Naive B cell (primary cell): ENCODE measurements around the gene PROM2. TPM values are rescaled to one million over a fixed set of nuclear protein-coding genes. Genes with fewer than 3 reads are reported as not detected.
"Not testable (repeated sequence)": the region's sequence is repeated elsewhere in the genome, so short reads cannot be mapped to it uniquely, and the experiment has no call there.

Experiments used
- ATAC-seq, 2 donors: fragments of 150-1000 bp; cut with Tn5 transposase; 2 replicates each; pipeline ENCODE4 v1.10.0; 2021; ENCODE audit warnings: low read depth in 2 of 2, mild to moderate bottlenecking in 2 of 2, moderate library complexity in 2 of 2
- DNase-seq: peaks from one replicate; pipeline ENCODE4 v3.0.0; 2022
- H3K27ac Mint-ChIP-seq, 6 donors: one replicate each; pipeline ENCODE4 v1.8.0; 2020 to 2022; ENCODE audit warnings: mild to moderate bottlenecking in 6 of 6, mixed read lengths in 6 of 6, moderate library complexity in 5 of 6, inconsistent platforms in 2 of 6
- H3K27me3 Mint-ChIP-seq, 3 donors: one replicate each; pipeline ENCODE4 v1.8.0; 2021 to 2022; ENCODE audit warnings: mixed read lengths in 3 of 3, mild to moderate bottlenecking in 1 of 3
- H3K36me3 Mint-ChIP-seq, 2 donors: one replicate each; pipeline ENCODE4 v1.8.0; 2020 to 2022; ENCODE audit warnings: mixed read lengths in 2 of 2, inconsistent platforms in 1 of 2, mild to moderate bottlenecking in 1 of 2
- H3K4me1 Mint-ChIP-seq, 3 donors: one replicate each; pipeline ENCODE4 v1.8.0; 2020 to 2022; ENCODE audit warnings: mixed read lengths in 3 of 3, inconsistent platforms in 1 of 3, mild to moderate bottlenecking in 1 of 3, moderate library complexity in 1 of 3
- H3K4me3 Mint-ChIP-seq, 8 donors: one replicate each; pipeline ENCODE4 v1.8.0; 2020 to 2022; ENCODE audit warnings: mild to moderate bottlenecking in 8 of 8, mixed read lengths in 8 of 8, moderate library complexity in 8 of 8, inconsistent platforms in 2 of 8
- H3K9me3 Mint-ChIP-seq, 7 donors: one replicate each; pipeline ENCODE4 v1.8.0; 2020 to 2022; ENCODE audit warnings: mixed read lengths in 7 of 7, mild to moderate bottlenecking in 5 of 7, inconsistent platforms in 2 of 7, moderate library complexity in 1 of 7
- polyA plus RNA-seq, 6 donors: library from polyadenylated mRNA; unstranded; fragments of 300-500 nt; fragmentation: Illumina TruSeq; gene quantifications; one replicate each; pipeline ENCODE4 v1.2.3, GENCODE V29; 2021; ENCODE audit warnings: low read depth in 6 of 6

The PROM2 gene
- polyA plus RNA-seq: not detected

- no peak within 1 kb of the TSS for H3K27ac Mint-ChIP-seq
- ATAC-seq (no peak), DNase-seq (no peak)
- H3K4me1 Mint-ChIP-seq: peaks cover 0 to 4% (median 0%) of the 10 kb centered on the region in 3 donors
- H3K4me3 Mint-ChIP-seq: no peak within 1 kb of the TSS
- H3K9me3 Mint-ChIP-seq: peaks cover 0 to 3% (median 0%) of the 10 kb centered on the region in 7 donors
- peaks cover 0 to 12% (median 7%) of the 10 kb centered on the region in 3 donors for H3K27me3 Mint-ChIP-seq
- no peaks in the 10 kb centered on the region for H3K36me3 Mint-ChIP-seq
These were observed at the start of gene PROM2 for GRCh38 chr2:95274291-95275150. Gene PROM2, plus strand, starts transcription at chr2:95274449. Its CDS starts 137 bp downstream, at chr2:95274586.

- Mint-ChIP-seq H3K36me3 (peaks cover 30 to 41% of the 10 kb centered on the region in 2 donors), H3K4me3 (no peak overlapping the region), H3K27me3 (no peaks in the 10 kb centered on the region), H3K4me1 (no peaks in the 10 kb centered on the region), H3K9me3 (peaks cover 7 to 69% (median 39%) of the 10 kb centered on the region in 7 donors), H3K27ac (no peak overlapping the region)
- no peak for ATAC-seq
- no peak for DNase-seq
These were observed 48.6 kb upstream of the PROM2 start for GRCh38 chr2:95225658-95226057.

GRCh38 chr2:95231723-95232122 lies 42.5 kb upstream of the PROM2 start:
- DNase-seq (no peak), ATAC-seq (no peak)
- Mint-ChIP-seq H3K27ac (no peak overlapping the region), H3K9me3 (peaks cover 3 to 68% (median 8%) of the 10 kb centered on the region in 7 donors), H3K4me3 (no peak overlapping the region), H3K27me3 (no peaks in the 10 kb centered on the region), H3K4me1 (no peaks in the 10 kb centered on the region), H3K36me3 (peaks cover 0 to 15% of the 10 kb centered on the region in 2 donors)

GRCh38 chr2:95232232-95232631 lies 42.0 kb upstream of the PROM2 start:
- H3K4me1 Mint-ChIP-seq: no peaks in the 10 kb centered on the region
- peaks cover 0 to 15% of the 10 kb centered on the region in 2 donors for H3K36me3 Mint-ChIP-seq
- no peaks in the 10 kb centered on the region for H3K27me3 Mint-ChIP-seq
- H3K4me3 Mint-ChIP-seq: no peak overlapping the region
- H3K27ac Mint-ChIP-seq: peak overlapping the region in 1 of 6 donors; percentile 57
- peaks cover 0 to 68% (median 9%) of the 10 kb centered on the region in 7 donors for H3K9me3 Mint-ChIP-seq
- ATAC-seq: no peak
- DNase-seq: no peak

- Mint-ChIP-seq H3K36me3 (peaks cover 8 to 15% of the 10 kb centered on the region in 2 donors), H3K27me3 (no peaks in the 10 kb centered on the region), H3K9me3 (peaks cover 3 to 65% (median 17%) of the 10 kb centered on the region in 7 donors), H3K4me1 (no peaks in the 10 kb centered on the region), H3K4me3 (no peak overlapping the region), H3K27ac (no peak overlapping the region)
- DNase-seq: no peak
- ATAC-seq: no peak
These were observed 39.9 kb upstream of the PROM2 start for GRCh38 chr2:95234286-95234785.

- peaks cover 8 to 15% of the 10 kb centered on the region in 2 donors for H3K36me3 Mint-ChIP-seq
- no peak overlapping the region for H3K27ac Mint-ChIP-seq
- H3K4me1 Mint-ChIP-seq: no peaks in the 10 kb centered on the region
- DNase-seq (no peak), ATAC-seq (no peak)
- H3K27me3 Mint-ChIP-seq: no peaks in the 10 kb centered on the region
- no peak overlapping the region for H3K4me3 Mint-ChIP-seq
- H3K9me3 Mint-ChIP-seq: peaks cover 3 to 61% (median 17%) of the 10 kb centered on the region in 7 donors
These were observed 39.4 kb upstream of the PROM2 start for GRCh38 chr2:95234816-95235215.

GRCh38 chr2:95238131-95238530 lies 36.1 kb upstream of the PROM2 start:
- no peaks in the 10 kb centered on the region for H3K27me3 Mint-ChIP-seq
- no peak for ATAC-seq
- no peak overlapping the region for H3K27ac Mint-ChIP-seq
- H3K4me3 Mint-ChIP-seq: no peak overlapping the region
- no peaks in the 10 kb centered on the region for H3K4me1 Mint-ChIP-seq
- peaks cover 17 to 32% of the 10 kb centered on the region in 2 donors for H3K36me3 Mint-ChIP-seq
- peaks cover 11 to 68% (median 35%) of the 10 kb centered on the region in 7 donors for H3K9me3 Mint-ChIP-seq
- DNase-seq: no peak

- peaks cover 23 to 25% of the 10 kb centered on the region in 2 donors for H3K36me3 Mint-ChIP-seq
- peaks cover 17 to 64% (median 40%) of the 10 kb centered on the region in 7 donors for H3K9me3 Mint-ChIP-seq
These were observed 34.2 kb upstream of the PROM2 start for GRCh38 chr2:95240091-95240490.

GRCh38 chr2:95240556-95240955 lies 33.7 kb upstream of the PROM2 start:
- Mint-ChIP-seq H3K9me3 (peaks cover 18 to 66% (median 42%) of the 10 kb centered on the region in 7 donors), H3K36me3 (peaks cover 25% of the 10 kb centered on the region in 2 donors), H3K4me3 (no peak overlapping the region), H3K4me1 (no peaks in the 10 kb centered on the region), H3K27me3 (peaks cover 0 to 6% (median 0%) of the 10 kb centered on the region in 3 donors), H3K27ac (no peak overlapping the region)
- no peak for DNase-seq
- ATAC-seq: no peak

More at GRCh38 chr2:95240091-95240490, 34.2 kb upstream of the PROM2 start:
- H3K4me1 Mint-ChIP-seq: no peaks in the 10 kb centered on the region
- peaks cover 0 to 5% (median 0%) of the 10 kb centered on the region in 3 donors for H3K27me3 Mint-ChIP-seq
- no peak for ATAC-seq
- peak overlapping the region in 1 of 8 donors; percentile 47 for H3K4me3 Mint-ChIP-seq
- no peak overlapping the region for H3K27ac Mint-ChIP-seq
- DNase-seq: no peak

GRCh38 chr2:95242084-95242483 lies 32.2 kb upstream of the PROM2 start:
- ATAC-seq, H3K27ac Mint-ChIP-seq, DNase-seq, H3K4me1 Mint-ChIP-seq, H3K4me3 Mint-ChIP-seq: not testable (repeated sequence)
- H3K9me3 Mint-ChIP-seq: peaks cover 18 to 70% (median 49%) of the 10 kb centered on the region in 7 donors
- peaks cover 20 to 25% of the 10 kb centered on the region in 2 donors for H3K36me3 Mint-ChIP-seq
- H3K27me3 Mint-ChIP-seq: peaks cover 0 to 13% (median 0%) of the 10 kb centered on the region in 3 donors

- H3K4me3 Mint-ChIP-seq: no peak overlapping the region
- H3K4me1 Mint-ChIP-seq: no peaks in the 10 kb centered on the region
- DNase-seq (no peak), ATAC-seq (no peak)
- no peak overlapping the region for H3K27ac Mint-ChIP-seq
- H3K27me3 Mint-ChIP-seq: peaks cover 0 to 19% (median 16%) of the 10 kb centered on the region in 3 donors
- H3K36me3 Mint-ChIP-seq: peaks cover 9 to 16% of the 10 kb centered on the region in 2 donors
- peaks cover 9 to 38% (median 32%) of the 10 kb centered on the region in 7 donors for H3K9me3 Mint-ChIP-seq
These were observed 16.0 kb upstream of the PROM2 start for GRCh38 chr2:95258271-95258670.

- Mint-ChIP-seq H3K27me3 (peaks cover 0 to 19% (median 16%) of the 10 kb centered on the region in 3 donors), H3K27ac (no peak overlapping the region), H3K36me3 (peaks cover 9 to 16% of the 10 kb centered on the region in 2 donors), H3K4me3 (no peak overlapping the region), H3K4me1 (no peaks in the 10 kb centered on the region), H3K9me3 (peaks cover 9 to 27% (median 24%) of the 10 kb centered on the region in 7 donors)
- ATAC-seq (no peak), DNase-seq (no peak)
These were observed 13.9 kb upstream of the PROM2 start for GRCh38 chr2:95260028-95261023.

GRCh38 chr2:95261602-95262001 lies 12.6 kb upstream of the PROM2 start:
- H3K9me3 Mint-ChIP-seq: peaks cover 5 to 21% (median 19%) of the 10 kb centered on the region in 7 donors

More at GRCh38 chr2:95261602-95262001, 12.6 kb upstream of the PROM2 start:
- Mint-ChIP-seq H3K36me3 (peaks cover 6 to 13% of the 10 kb centered on the region in 2 donors), H3K27ac (no peak overlapping the region), H3K27me3 (peaks cover 0 to 18% (median 16%) of the 10 kb centered on the region in 3 donors), H3K4me1 (no peaks in the 10 kb centered on the region), H3K4me3 (peak overlapping the region in 1 of 8 donors; percentile 10)
- no peak for ATAC-seq
- no peak for DNase-seq
